ENCODE results near the gene ILDR1.
"Not testable (repeated sequence)": the region's sequence is repeated elsewhere in the genome, so short reads cannot be mapped to it uniquely, and the experiment has no call there.

The ILDR1 gene

DNA sequence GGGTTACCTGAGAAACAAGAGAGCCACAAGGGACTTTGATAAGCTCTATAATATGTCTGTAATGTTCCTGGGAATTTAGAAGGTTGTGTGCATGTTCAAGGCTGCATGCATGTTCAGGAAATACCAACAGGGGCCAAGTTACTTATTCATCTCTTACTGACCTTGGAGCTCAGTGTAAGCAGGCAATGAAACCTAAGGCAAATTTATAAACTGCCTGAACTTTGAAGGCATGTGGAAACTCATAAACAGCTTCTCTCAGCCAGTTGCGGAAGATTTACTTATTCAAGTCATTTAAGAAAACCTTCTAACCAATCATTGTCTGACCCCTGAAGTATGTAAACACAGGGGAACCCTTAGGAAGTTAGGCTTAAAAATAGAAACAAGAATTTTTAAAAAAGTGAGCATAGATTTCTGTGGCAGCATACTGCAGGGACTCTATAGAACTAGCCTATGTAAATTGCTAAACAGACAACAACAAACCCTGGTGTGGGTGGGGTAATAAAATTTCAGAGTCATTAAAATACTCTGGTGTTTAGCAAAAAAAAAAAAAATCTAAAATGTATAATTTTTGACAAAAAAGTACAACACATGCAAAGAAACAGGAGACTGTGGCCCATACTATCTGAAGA is 70.6 kb downstream of the ILDR1 start:
- H3K4me3 ChIP-seq (ENCODE audit: low read length in 2 of 2) = no peak overlapping the region

DNA sequence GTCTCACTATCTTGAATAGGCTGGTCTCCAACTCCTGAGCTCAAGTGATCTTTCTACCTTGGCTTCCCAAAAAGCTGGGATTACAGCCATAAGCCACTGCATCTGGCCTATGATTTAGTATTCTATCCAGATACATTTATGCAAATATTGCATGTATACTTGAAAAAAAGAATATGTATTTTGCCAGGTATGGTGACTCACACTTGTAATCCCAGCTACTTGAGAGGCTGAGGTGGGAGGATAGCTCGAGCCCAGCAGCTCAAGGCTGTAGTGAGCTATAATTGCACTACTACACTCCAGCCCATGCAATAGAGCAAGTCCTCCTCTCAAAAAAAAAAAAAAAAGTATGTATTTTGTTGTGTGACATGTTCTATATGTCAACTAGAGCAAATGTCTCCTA is 73.4 kb downstream of the ILDR1 start:
- no peaks in the 10 kb centered on the region for H3K9me3 ChIP-seq (ENCODE audit: control insufficient read depth in 2 of 2, low read length in 2 of 2)

More for the DNA sequence above, 70.6 kb downstream of the ILDR1 start:
- Histone ChIP-seq H3K36me3 (ENCODE audit: control insufficient read depth in 2 of 2, insufficient read depth in 2 of 2, low read length in 2 of 2) (no peaks in the 10 kb centered on the region), H3K4me1 (ENCODE audit: control insufficient read depth, insufficient read depth, low read length) (no peaks in the 10 kb centered on the region), H3K9ac (ENCODE audit: low read length in 2 of 2) (no peak overlapping the region), H3K9me3 (ENCODE audit: control insufficient read depth in 2 of 2, low read length in 2 of 2) (no peaks in the 10 kb centered on the region), H3K27me3 (ENCODE audit: control insufficient read depth in 1 of 2, insufficient read depth in 2 of 2, low read length in 2 of 2) (no peaks in the 10 kb centered on the region), H3K27ac (ENCODE audit: low read length) (no peak overlapping the region)

DNA sequence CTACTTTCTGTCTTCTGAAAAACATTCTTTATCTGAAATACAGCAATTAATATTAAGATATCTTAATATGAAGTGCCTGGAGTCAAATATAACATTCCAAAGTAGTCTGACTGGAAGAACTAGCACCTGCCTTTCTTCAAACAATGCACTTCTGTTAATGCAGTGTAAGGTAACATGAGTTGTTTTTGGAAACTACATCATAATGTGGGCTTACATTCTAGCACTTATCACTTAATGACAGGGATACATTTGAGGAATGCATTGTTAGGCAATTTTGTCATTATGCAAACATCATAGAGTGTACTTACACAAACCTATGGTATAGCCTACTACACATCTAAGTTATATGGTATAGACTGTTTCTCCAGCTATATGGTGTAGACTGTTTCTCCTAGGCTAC is 78.6 kb downstream of the ILDR1 start:
- Histone ChIP-seq H3K4me3 (ENCODE audit: low read length in 2 of 2) (no peak overlapping the region), H3K9me3 (ENCODE audit: control insufficient read depth in 2 of 2, low read length in 2 of 2) (no peaks in the 10 kb centered on the region), H3K27me3 (ENCODE audit: control insufficient read depth in 1 of 2, insufficient read depth in 2 of 2, low read length in 2 of 2) (no peaks in the 10 kb centered on the region), H3K4me1 (ENCODE audit: control insufficient read depth, insufficient read depth, low read length) (no peaks in the 10 kb centered on the region), H3K36me3 (ENCODE audit: control insufficient read depth in 2 of 2, insufficient read depth in 2 of 2, low read length in 2 of 2) (no peaks in the 10 kb centered on the region), H3K27ac (ENCODE audit: low read length) (no peak overlapping the region), H3K9ac (ENCODE audit: low read length in 2 of 2) (no peak overlapping the region)

More for the DNA sequence above, 73.4 kb downstream of the ILDR1 start:
- Histone ChIP-seq H3K27me3 (ENCODE audit: control insufficient read depth in 1 of 2, insufficient read depth in 2 of 2, low read length in 2 of 2) (no peaks in the 10 kb centered on the region), H3K4me1 (ENCODE audit: control insufficient read depth, insufficient read depth, low read length) (no peaks in the 10 kb centered on the region), H3K27ac (ENCODE audit: low read length) (no peak overlapping the region), H3K36me3 (ENCODE audit: control insufficient read depth in 2 of 2, insufficient read depth in 2 of 2, low read length in 2 of 2) (no peaks in the 10 kb centered on the region), H3K4me3 (ENCODE audit: low read length in 2 of 2) (no peak overlapping the region), H3K9ac (ENCODE audit: low read length in 2 of 2) (no peak overlapping the region)

GRCh38 chr3:121942116-121942786 is 79.8 kb downstream of the ILDR1 start:
- Histone ChIP-seq H3K9me3 (ENCODE audit: control insufficient read depth in 2 of 2, low read length in 2 of 2) (no peaks in the 10 kb centered on the region), H3K27me3 (ENCODE audit: control insufficient read depth in 1 of 2, insufficient read depth in 2 of 2, low read length in 2 of 2) (no peaks in the 10 kb centered on the region), H3K9ac (ENCODE audit: low read length in 2 of 2) (no peak overlapping the region), H3K4me1 (ENCODE audit: control insufficient read depth, insufficient read depth, low read length) (no peaks in the 10 kb centered on the region), H3K36me3 (ENCODE audit: control insufficient read depth in 2 of 2, insufficient read depth in 2 of 2, low read length in 2 of 2) (no peaks in the 10 kb centered on the region), H3K4me3 (ENCODE audit: low read length in 2 of 2) (no peak overlapping the region), H3K27ac (ENCODE audit: low read length) (no peak overlapping the region)

DNA sequence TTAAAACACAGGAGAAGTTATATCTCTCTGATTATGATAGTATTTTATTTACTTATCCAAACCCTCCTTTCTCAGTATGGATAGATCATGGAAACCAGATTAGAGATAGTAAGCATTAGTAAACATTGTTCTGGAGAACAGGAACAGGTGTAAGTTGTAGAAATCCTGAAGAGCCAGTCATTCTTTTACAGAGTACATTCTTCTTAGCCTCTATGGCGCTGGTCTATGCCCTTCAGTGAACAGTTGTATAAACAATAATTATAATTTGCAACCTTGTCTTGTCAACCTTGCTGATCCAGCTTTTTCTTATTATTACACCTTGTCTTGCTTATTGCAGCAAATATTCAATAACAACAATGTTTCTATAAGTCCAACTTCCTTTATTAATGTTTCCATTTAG is 80.5 kb downstream of the ILDR1 start:
- H3K9ac ChIP-seq (ENCODE audit: low read length in 2 of 2) = no peak overlapping the region
- H3K27me3 ChIP-seq (ENCODE audit: control insufficient read depth in 1 of 2, insufficient read depth in 2 of 2, low read length in 2 of 2) = no peaks in the 10 kb centered on the region
- H3K4me3 ChIP-seq (ENCODE audit: low read length in 2 of 2) = no peak overlapping the region
- no peaks in the 10 kb centered on the region for H3K4me1 ChIP-seq (ENCODE audit: control insufficient read depth, insufficient read depth, low read length)
- no peak overlapping the region for H3K27ac ChIP-seq (ENCODE audit: low read length)
- no peaks in the 10 kb centered on the region for H3K9me3 ChIP-seq (ENCODE audit: control insufficient read depth in 2 of 2, low read length in 2 of 2)
- no peaks in the 10 kb centered on the region for H3K36me3 ChIP-seq (ENCODE audit: control insufficient read depth in 2 of 2, insufficient read depth in 2 of 2, low read length in 2 of 2)

DNA sequence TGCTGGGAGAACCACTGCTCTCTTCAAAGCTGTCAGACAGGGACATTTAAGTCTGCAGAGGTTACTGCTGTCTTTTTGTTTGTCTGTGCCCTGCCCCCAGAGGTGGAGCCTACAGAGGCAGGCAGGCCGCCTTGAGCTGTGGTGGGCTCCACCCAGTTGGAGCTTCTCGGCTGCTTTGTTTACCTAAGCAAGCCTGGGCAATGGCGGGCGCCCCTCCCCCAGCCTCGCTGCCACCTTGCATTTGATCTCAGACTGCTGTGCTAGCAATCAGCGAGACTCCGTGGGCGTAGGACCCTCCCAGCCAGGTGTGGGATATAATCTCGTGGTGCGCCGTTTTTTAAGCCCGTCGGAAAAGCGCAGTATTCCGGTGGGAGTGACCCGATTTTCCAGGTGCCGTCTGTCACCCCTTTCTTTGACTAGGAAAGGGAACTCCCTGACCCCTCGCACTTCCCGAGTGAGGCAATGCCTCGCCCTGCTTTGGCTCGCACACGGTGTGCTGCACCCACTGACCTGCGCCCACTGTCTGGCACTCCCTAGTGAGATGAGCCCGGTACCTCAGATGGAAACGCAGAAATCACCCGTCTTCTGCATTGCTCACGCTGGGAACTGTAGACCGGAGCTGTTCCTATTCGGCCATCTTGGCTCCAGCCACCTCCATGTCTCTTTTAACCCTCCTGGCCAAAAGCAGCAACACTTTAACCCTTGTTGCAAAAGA is 83.7 kb downstream of the ILDR1 start:
- not testable (repeated sequence) for H3K9me3 ChIP-seq (ENCODE audit: control insufficient read depth in 2 of 2, low read length in 2 of 2)

More for the DNA sequence above, 83.7 kb downstream of the ILDR1 start:
- not testable (repeated sequence) for H3K27me3 ChIP-seq (ENCODE audit: control insufficient read depth in 1 of 2, insufficient read depth in 2 of 2, low read length in 2 of 2); H3K27ac ChIP-seq (ENCODE audit: low read length); H3K4me1 ChIP-seq (ENCODE audit: control insufficient read depth, insufficient read depth, low read length); H3K4me3 ChIP-seq (ENCODE audit: low read length in 2 of 2); H3K36me3 ChIP-seq (ENCODE audit: control insufficient read depth in 2 of 2, insufficient read depth in 2 of 2, low read length in 2 of 2); H3K9ac ChIP-seq (ENCODE audit: low read length in 2 of 2)
